Kidney (tissue), 14 donors: ENCODE results near the gene GPC5. TPM values are rescaled to one million over a fixed set of nuclear protein-coding genes. Genes with fewer than 3 reads are reported as not detected.

Experiments
- DNase-seq, 5 donors: peaks; one replicate each; pipeline ENCODE4 v3.0.0-alpha.2; 2013 to 2020
- FAIRE-seq: peaks from 2 replicates; lab custom pipeline; 2012; peaks lifted over from hg19 to GRCh38; lab: Jason Lieb, UNC
- H3K27ac ChIP-seq, 2 donors: one replicate each; pipeline ENCODE4 v1.7.0; 2013; ENCODE audit warnings: low read depth in 2 of 2, low read length in 2 of 2, inconsistent platforms in 1 of 2
- H3K27me3 ChIP-seq: one replicate; pipeline ENCODE4 v1.7.1; 2013; ENCODE audit warnings: low read length, inconsistent platforms; ENCODE audit not compliant: control insufficient read depth, insufficient read depth
- H3K36me3 ChIP-seq, 3 donors: one replicate each; pipeline versions ENCODE4 v1.7.0 to v1.7.1; 2013; ENCODE audit warnings: low read length in 3 of 3, control low read depth in 1 of 3, inconsistent platforms in 1 of 3; ENCODE audit not compliant: insufficient read depth in 3 of 3, control insufficient read depth in 2 of 3
- H3K4me1 ChIP-seq, 3 donors: one replicate each; pipeline versions ENCODE4 v1.7.0 to v1.7.1; 2013; ENCODE audit warnings: low read length in 3 of 3, inconsistent platforms in 1 of 3, low read depth in 1 of 3; ENCODE audit not compliant: control insufficient read depth in 2 of 3, insufficient read depth in 2 of 3
- H3K4me3 ChIP-seq, 3 donors: one replicate each; pipeline versions ENCODE4 v1.7.0 to v1.8.1; 2013; ENCODE audit warnings: low read length in 3 of 3, control low read depth in 1 of 3, inconsistent platforms in 1 of 3
- H3K9ac ChIP-seq, 3 donors: one replicate each; pipeline versions ENCODE4 v1.7.0 to v1.7.1; 2013; ENCODE audit warnings: low read length in 3 of 3, control low read depth in 1 of 3, inconsistent platforms in 1 of 3
- H3K9me3 ChIP-seq, 3 donors: one replicate each; pipeline versions ENCODE4 v1.7.0 to v1.7.1; 2013; ENCODE audit warnings: low read length in 3 of 3, control low read depth in 1 of 3, inconsistent platforms in 1 of 3; ENCODE audit not compliant: control insufficient read depth in 2 of 3, insufficient read depth in 1 of 3
- intact Hi-C: fragments of 100-400 bp; cut with DNase I; formaldehyde crosslinking; loops from one replicate; pipeline ENCODE4 v1.11.1; 2022
- polyA plus RNA-seq: library from polyadenylated mRNA; stranded (reverse); fragments of 350-450 nt; fragmentation: Illumina TruSeq; extraction: RNeasy Lipid Tissue Mini Kit (QIAGEN cat#74804); gene quantifications from one replicate; pipeline ENCODE4 v1.2.3, GENCODE V29; 2014; ENCODE audit warnings: low read depth, low replicate concordance; ENCODE audit not compliant: insufficient read depth
- total RNA-seq: library from RNA; stranded (reverse); fragmentation: NEBNext Ultra II Directional; extraction: Animal tissue kit (Norgen Biotek cat#: 25700); gene quantifications from one replicate; pipeline ENCODE4 v1.2.1, GENCODE V29; 2021
- TF ChIP-seq, protein P1 (sequence below): IDR thresholded peaks from 3 replicates; pipeline ENCODE4 v1.5.1; 2012; ENCODE audit warnings: mild to moderate bottlenecking, moderate library complexity, borderline replicate concordance; ENCODE audit not compliant: insufficient read depth; ENCODE audit errors: extremely low read depth
- donor health status: control.
- donor health status: control.
- donor health status: control.
- donor health status: control.
- donor health status: control.
- donor health status: DM: yes; HTN: yes; CAD: no.
- donor health status: Normal renal cell carcinoma (clear cell type).

Gene GPC5
- total and polyA plus RNA-seq, 2 donors from 2014 or later, result 0.47 to 6.8 TPM

DNA sequence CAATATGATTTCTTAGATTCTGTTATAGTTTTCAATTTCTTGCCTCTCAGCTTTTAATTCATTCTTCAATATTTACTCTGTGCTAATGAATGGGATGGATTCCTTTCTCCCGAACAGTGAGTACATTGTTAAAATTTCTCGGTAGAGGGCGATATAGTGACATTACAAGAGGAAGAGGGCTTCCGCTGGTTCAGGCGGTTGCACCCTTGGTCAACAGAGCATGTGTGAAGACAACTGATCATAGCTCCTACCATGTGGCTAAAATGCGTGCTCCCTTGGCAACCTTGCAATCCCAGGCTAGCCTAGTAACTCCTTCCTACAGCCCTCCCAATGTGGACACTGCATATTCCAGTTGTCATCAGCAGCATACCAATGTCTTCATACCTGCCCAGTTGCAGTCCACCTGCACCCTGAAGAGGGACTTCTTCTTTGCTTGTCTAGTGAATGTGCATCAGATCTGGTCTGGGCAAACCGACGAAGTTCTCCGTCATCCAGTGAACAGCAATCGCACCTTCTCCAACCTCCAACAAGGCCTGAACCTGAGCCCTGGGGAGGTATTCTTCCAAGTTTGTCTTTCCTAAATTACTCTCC, 1175.1 kb downstream of the GPC5 start:
- peak in 4 of 5 donors; percentile 20 to 60 (median 46) for DNase-seq
- intact Hi-C loops, result no loop called here
- H3K27me3 ChIP-seq, result no peaks in the 10 kb centered on the region
- H3K27ac ChIP-seq, result no peak overlapping the region
- H3K9me3 ChIP-seq, result no peaks in the 10 kb centered on the region
- H3K36me3 ChIP-seq, result no peaks in the 10 kb centered on the region
- no peak overlapping the region for H3K9ac ChIP-seq
- peak; percentile 15 for FAIRE-seq
- TF ChIP-seq, protein P1, sequence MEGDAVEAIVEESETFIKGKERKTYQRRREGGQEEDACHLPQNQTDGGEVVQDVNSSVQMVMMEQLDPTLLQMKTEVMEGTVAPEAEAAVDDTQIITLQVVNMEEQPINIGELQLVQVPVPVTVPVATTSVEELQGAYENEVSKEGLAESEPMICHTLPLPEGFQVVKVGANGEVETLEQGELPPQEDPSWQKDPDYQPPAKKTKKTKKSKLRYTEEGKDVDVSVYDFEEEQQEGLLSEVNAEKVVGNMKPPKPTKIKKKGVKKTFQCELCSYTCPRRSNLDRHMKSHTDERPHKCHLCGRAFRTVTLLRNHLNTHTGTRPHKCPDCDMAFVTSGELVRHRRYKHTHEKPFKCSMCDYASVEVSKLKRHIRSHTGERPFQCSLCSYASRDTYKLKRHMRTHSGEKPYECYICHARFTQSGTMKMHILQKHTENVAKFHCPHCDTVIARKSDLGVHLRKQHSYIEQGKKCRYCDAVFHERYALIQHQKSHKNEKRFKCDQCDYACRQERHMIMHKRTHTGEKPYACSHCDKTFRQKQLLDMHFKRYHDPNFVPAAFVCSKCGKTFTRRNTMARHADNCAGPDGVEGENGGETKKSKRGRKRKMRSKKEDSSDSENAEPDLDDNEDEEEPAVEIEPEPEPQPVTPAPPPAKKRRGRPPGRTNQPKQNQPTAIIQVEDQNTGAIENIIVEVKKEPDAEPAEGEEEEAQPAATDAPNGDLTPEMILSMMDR, result peak; percentile 25
- no peaks in the 10 kb centered on the region for H3K4me1 ChIP-seq
- H3K4me3 ChIP-seq, result no peak overlapping the region

DNA sequence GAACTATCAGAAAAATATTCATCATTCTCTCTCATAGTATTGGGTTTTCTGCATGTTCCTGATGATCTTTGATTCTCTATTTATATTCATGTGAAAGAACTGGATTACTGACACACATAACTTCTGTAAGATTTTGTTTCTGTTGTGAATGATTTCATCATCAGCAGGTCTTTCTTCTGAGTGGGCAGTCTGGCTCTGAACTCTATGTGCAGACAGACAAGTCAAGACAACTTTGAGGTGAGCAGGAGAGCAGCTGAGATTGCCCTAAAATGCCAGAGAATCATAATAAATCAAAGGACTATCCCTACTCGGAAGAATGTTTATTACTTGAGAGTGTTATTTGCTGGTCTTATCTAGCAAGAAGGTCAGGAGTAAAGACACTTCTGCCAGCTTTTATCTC, 1176.1 kb downstream of the GPC5 start:
- no peak for DNase-seq
- Histone ChIP-seq H3K27me3 (no peaks in the 10 kb centered on the region), H3K4me3 (no peak overlapping the region), H3K9me3 (no peaks in the 10 kb centered on the region), H3K27ac (no peak overlapping the region), H3K4me1 (no peaks in the 10 kb centered on the region), H3K36me3 (no peaks in the 10 kb centered on the region), H3K9ac (no peak overlapping the region)
- no peak for FAIRE-seq
- TF ChIP-seq, protein P1, result no peak
- intact Hi-C loops, result no loop called here

DNA sequence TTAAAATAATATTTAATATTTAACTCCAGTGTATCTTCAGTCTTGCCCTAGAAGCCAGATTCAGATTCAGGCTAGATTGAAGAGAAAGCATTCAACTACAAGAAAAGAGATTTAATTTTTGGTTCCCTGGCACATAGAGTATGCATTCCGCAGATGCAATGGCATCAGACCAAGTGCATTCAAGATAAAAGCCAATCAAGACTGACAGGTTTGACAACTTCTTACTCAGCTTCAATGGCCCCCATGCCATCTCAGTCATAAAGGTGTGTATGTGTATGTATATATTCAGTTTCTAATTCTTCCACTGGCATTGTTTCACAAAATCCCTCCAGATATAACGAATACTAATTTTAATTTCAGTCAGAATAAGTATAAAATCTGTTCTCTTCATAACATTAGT, 1177.4 kb downstream of the GPC5 start:
- intact Hi-C loops, result no loop called here
- Histone ChIP-seq H3K4me3 (no peak overlapping the region), H3K36me3 (no peaks in the 10 kb centered on the region), H3K27ac (no peak overlapping the region), H3K9ac (no peak overlapping the region), H3K27me3 (no peaks in the 10 kb centered on the region), H3K4me1 (no peaks in the 10 kb centered on the region), H3K9me3 (no peaks in the 10 kb centered on the region)
- peak in 2 of 5 donors; percentile 27 to 31 for DNase-seq
- FAIRE-seq, result no peak
- TF ChIP-seq, protein P1, result no peak

DNA sequence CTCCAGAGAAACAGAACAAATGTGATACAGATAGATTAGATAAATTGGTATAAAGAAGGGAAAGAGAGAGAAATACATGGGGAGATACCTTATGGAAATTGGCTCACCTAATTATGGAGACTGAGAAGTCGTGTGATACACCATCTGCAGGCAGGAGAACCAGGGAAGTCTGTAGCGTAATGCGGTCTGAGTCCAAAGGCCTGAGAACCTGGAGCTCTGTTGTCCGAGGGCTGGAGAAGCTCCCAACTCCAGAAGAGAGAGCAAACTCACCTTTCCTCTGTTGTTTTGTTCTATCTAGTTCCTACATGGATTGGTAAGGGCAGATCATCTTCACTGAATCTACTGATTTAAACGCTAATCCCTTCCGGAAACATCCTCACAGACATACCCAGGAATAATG, 1179.9 kb downstream of the GPC5 start:
- Histone ChIP-seq H3K9me3 (no peaks in the 10 kb centered on the region), H3K4me3 (no peak overlapping the region), H3K27me3 (no peaks in the 10 kb centered on the region), H3K9ac (no peak overlapping the region), H3K27ac (no peak overlapping the region), H3K4me1 (no peaks in the 10 kb centered on the region), H3K36me3 (no peaks in the 10 kb centered on the region)
- TF ChIP-seq, protein P1, result no peak
- DNase-seq, result no peak
- FAIRE-seq, result no peak
- intact Hi-C loops, result no loop called here
